HG02870 (cell line): ENCODE results near the gene RMND1.

Experiments
- ATAC-seq: cut with Tn5 transposase; IDR thresholded peaks from one replicate; pipeline ENCODE4 v1.9.1; 2021; ENCODE audit warnings: mild to moderate bottlenecking, moderate library complexity; ENCODE audit not compliant: unreplicated experiment

The RMND1 gene

GRCh38 chr6:151422981-151423380 is 28.9 kb downstream of the RMND1 start:
- no peak for ATAC-seq

GRCh38 chr6:151417477-151417876 is 34.4 kb downstream of the RMND1 start:
- ATAC-seq: no peak

- no peak for ATAC-seq
These were observed 37.2 kb downstream of the RMND1 start for GRCh38 chr6:151414641-151415260.

GRCh38 chr6:151413372-151414145 is 38.4 kb downstream of the RMND1 start:
- no peak for ATAC-seq

- ATAC-seq: no peak
These were observed 39.0 kb downstream of the RMND1 start for GRCh38 chr6:151412909-151413308.

- ATAC-seq: no peak
These were observed 42.2 kb downstream of the RMND1 start for GRCh38 chr6:151409679-151410078.

- ATAC-seq: peak; percentile 60
These were observed 42.7 kb downstream of the RMND1 start for GRCh38 chr6:151409260-151409659.

GRCh38 chr6:151408858-151409257 is 43.1 kb downstream of the RMND1 start:
- ATAC-seq: peak; percentile 9

GRCh38 chr6:151403919-151404308 is 48.0 kb downstream of the RMND1 start:
- ATAC-seq: no peak

- no peak for ATAC-seq
These were observed 49.7 kb downstream of the RMND1 start for GRCh38 chr6:151402228-151402627.

- no peak for ATAC-seq
These were observed 51.5 kb downstream of the RMND1 start for GRCh38 chr6:151400473-151400872.

- no peak for ATAC-seq
These were observed 52.2 kb downstream of the RMND1 start for GRCh38 chr6:151399679-151400078.

- no peak for ATAC-seq
These were observed 58.5 kb downstream of the RMND1 start for GRCh38 chr6:151393410-151393809.

- ATAC-seq: no peak
These were observed 59.5 kb downstream of the RMND1 start for GRCh38 chr6:151392427-151392826.

GRCh38 chr6:151391471-151392413 is 60.2 kb downstream of the RMND1 start, which contains the start of gene ZBTB2:
Gene ZBTB2, minus strand, starts transcription at chr6:151391559. Its CDS starts 17,922 bp downstream, at chr6:151373637.
- peak; percentile 14 for ATAC-seq

- ATAC-seq: peak; percentile 6
These were observed 61.0 kb downstream of the RMND1 start for GRCh38 chr6:151390851-151391470.

- peak; percentile 71 for ATAC-seq
These were observed 61.6 kb downstream of the RMND1 start for GRCh38 chr6:151390276-151390850.

GRCh38 chr6:151389618-151390275 is 62.2 kb downstream of the RMND1 start:
- peak; percentile 56 for ATAC-seq

- no peak for ATAC-seq
These were observed 62.8 kb downstream of the RMND1 start for GRCh38 chr6:151388997-151389617.
